Cerebellar cortex (tissue), 1 donor: ENCODE data around the gene RCN2.
A peak's percentile ranks its signal among the peaks of the same experiment; 100 is the strongest.
"Not testable (repeated sequence)": the region's sequence is repeated elsewhere in the genome, so short reads cannot be mapped to it uniquely, and the experiment has no call there.

ENCODE experiments used
- DNase-seq: peaks from one replicate; pipeline ENCODE4 v3.0.0-alpha.2; 2015; ENCODE audit warnings: low spot score

RCN2 gene

DNA sequence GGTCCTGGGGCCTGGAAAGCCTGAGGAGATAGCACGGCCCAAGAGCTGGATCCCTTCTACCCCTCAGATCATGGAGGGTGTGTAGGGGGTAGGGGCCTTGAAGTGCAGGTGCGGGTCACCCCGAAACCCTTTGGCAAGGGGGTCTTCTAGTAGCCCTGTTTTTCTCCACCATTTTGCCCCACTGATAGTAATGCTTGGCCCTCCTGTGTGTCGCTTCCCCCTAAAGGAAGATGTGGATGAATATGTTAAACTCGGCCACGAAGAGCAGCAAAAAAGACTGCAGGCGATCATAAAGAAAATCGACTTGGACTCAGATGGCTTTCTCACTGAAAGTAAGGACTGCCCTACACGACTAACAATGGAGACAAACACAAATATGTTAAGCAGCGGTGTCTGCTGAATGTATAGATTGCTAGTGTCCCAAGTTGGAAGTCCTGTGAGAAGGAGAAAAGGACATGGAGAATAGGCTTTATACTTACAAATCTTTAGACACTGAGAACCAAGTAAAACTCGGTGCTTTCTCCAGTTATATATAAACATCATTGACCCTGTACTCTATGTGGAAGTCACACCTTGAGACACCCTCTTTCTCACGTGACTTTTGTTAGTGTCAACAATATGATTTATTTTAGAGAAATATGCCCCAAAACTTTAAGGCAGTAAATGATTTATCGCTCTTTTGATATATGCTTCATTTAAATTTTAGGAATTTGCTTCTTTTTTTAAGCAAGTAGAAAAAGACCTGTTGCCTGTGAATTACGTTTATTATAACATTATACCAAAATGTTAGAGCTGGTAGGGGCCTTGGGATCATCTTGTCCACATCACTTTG, 802 bp downstream of the RCN2 start:
- DNase-seq, result peak; percentile 27

DNA sequence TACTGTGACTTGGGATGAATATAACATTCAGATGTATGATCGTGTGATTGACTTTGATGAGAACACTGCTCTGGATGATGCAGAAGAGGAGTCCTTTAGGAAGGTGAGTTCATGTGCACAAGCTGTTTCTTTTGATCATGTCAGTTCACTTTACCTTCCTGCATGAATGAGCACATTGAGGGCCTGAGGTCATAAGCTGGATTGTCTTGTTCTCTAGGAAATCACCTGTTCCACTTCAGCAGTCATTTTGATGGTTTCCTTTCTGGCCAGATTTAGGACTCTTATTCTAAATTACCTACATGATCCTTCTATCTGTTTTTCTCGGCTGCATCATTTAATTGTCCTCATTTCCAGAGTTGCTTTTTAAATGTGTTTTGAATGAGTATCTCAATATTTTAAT, 4.1 kb downstream of the RCN2 start:
- no peak for DNase-seq

DNA sequence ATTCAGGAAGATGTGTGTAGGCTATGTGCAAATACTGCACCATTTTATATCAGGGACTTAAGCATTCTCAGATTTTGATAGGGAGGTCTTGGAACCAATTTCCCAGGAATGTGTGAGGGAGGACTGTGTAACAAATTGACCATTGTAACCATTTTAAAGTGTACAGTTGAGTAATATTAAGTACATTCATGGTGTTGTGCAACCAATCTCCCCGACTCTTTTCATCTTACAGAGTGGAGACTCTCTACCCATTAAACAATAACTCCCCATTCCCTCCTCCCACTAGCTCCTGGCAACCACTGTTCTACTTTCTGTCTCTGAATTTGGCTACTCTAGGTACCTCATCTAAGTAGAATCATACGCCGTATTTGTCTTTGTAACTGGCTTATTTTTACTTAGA, 5.1 kb downstream of the RCN2 start:
- DNase-seq, result no peak

DNA sequence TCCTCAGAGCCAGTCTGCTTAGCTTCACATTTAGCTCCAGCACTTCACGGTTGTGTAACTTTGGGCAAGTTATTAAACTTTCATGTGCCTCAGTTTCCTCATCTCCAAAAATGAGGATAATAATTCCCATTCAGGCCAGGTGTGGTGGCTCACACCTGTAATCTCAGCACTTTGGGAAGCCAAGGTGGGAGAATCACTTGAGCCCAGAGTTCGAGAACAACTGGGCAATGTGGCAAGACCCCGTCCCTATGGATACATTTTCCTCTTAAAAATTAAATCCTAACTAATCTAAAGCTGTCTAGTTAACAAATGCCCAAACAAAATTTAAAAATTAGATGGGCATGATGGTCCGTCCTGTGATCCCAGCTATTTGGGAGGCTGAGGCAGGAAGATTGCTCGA, 7.2 kb downstream of the RCN2 start:
- no peak for DNase-seq

DNA sequence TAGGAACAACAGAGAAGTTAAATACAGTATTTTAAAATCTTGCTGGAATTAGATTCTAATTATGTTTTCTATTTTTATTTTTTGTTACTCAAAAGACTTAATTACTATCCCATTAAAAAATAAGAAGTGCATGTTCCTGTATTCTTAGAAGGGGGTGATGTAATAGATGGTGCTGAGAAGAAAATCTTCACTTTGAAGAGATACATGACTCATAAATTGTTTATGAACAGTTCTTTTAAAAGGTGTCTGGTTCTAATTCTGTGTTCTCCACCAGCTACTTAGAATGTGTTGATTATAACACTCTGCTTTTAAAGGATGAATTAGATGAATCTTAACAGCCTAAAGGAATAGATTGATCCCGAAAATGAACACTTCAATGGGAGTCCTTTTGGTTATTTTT, 8.2 kb downstream of the RCN2 start:
- no peak for DNase-seq

DNA sequence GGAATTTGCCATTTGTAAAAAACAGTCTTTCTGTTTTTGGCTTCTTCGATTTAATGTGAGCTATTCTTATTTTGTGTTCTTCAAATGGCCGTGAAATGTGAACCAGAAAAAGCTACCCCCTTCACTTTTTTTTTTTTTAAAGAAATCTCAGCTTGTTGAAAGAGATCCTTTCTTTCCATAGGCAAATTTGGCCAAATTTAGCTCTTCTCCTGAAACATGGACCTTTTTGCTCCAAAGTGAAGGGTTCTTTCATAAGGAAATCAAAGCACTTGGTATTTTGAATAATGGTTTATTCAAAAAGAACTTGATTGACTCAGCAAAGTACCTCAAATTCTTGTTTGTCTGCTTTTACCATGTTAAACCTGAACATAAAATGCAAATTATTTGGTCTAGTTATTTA, 10.1 kb downstream of the RCN2 start:
- DNase-seq, result no peak

DNA sequence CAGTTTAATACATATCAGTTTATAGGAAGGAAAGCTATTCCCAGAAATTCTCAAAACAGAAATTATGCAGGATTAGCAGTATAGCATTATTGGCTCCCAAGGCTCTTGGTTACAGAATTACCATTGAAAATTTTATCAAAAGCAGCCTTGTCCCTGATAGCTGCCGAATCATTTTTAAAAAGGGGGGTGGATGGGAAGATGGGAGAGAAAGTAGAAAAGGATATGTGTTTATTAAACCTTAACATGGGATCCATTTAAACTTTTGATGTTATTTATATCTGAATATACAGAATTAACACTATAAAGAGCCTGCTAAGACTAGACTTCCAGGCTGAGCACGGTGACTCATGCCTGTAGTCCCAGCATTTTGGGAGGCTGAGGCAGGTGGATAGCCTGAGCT, 10.8 kb downstream of the RCN2 start:
- DNase-seq, result no peak

DNA sequence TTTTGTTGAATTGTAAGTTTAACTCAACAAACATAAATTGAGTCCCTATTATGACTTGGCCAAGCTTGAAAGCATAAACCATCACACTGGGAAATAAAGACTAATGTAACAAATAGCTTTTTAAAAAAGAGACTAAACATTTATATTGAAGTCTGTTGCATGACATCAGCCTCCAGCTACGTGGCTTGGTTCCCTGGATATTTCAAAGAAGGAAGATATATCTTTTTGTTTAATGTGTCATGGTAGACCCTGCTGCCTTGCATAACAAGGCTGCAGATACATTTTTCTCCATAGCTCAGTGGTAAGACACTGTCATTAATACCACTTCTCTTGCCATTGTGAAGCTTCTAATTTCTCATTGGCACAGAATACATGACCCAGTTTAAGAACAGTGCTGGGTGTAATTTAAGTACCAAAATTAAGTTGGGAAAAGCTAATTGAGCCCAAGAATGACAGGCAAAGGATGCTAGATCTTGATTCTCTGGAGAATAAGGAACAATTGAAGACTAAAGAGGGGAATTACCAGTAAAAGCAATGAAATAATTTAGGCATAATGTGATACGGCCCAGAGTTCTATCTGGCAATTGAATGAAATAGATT, 14.0 kb downstream of the RCN2 start:
- no peak for DNase-seq

DNA sequence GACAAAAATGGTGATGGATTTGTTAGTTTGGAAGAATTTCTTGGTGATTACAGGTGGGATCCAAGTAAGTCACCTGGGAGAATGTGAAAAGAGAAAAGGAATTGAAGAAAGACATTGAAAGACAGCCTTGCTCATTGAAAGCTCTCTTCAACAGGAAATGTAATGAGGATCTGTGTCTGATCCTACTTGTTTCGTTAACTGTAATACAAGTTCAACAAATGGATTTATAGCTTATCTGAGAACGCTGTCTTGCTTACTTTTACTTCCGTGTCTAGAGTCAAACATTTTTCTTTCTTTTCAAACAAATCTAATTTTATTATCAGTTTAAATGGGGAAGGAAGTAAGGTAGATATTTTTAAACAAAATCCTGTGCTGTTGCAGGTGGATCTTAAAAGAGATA, 15.9 kb downstream of the RCN2 start:
- DNase-seq, result no peak

DNA sequence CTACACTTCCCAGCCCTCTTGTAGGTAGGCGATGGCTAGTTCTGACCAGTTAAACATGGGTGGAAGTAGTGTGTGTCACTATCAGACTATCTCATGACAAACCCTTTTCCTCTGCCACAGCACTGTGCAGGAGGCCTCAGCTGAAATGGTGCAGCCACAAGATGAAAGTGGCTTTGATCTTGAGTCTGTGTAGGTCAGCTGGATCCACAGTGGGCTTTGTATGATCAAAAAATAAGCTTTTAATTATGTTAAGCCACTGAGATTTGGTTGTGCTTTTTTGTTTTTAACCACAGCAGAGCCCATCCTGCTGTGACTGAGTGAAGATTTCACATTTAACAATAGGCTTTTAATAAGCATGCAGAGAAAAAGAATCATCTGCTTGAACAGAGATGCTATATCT, 19.7 kb downstream of the RCN2 start:
- no peak for DNase-seq

DNA sequence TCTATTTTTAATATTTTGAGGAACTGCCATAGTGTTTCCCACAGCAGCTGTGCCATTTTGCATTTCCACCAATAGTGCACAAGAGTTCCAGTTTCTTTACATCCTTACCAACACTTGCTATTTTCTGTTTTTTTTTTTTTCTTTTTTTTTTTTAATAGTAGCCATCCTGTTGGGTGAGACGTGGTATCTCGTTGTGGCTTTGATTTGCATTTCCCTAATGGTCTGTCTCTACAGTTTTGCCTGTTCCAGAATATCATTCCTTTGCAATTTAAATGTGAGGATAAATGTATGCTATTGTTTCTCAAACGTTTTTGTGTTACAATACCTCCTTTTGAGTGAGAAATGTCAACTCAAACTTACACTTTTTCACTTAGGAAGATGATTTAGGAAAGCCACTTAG, 22.4 kb downstream of the RCN2 start:
- no peak for DNase-seq

DNA sequence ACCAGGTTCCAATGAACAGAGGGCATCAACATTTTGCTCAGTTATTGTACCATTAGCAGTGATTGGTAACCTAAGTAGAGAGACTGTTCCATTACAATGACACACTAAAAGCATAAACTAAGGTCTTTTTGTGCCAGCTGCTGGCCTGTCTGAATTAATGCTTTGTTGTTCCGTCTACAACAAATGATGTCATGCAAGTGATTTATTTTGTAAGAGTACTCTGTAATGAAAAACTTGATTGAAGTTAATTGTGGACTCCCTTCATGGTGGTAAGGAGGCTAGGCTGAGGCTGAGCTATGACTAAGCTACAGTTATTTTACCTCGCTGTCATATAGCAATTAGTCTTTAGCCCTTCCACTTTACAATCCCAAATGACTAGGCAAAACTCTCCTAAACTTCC, 23.2 kb downstream of the RCN2 start:
- no peak for DNase-seq

DNA sequence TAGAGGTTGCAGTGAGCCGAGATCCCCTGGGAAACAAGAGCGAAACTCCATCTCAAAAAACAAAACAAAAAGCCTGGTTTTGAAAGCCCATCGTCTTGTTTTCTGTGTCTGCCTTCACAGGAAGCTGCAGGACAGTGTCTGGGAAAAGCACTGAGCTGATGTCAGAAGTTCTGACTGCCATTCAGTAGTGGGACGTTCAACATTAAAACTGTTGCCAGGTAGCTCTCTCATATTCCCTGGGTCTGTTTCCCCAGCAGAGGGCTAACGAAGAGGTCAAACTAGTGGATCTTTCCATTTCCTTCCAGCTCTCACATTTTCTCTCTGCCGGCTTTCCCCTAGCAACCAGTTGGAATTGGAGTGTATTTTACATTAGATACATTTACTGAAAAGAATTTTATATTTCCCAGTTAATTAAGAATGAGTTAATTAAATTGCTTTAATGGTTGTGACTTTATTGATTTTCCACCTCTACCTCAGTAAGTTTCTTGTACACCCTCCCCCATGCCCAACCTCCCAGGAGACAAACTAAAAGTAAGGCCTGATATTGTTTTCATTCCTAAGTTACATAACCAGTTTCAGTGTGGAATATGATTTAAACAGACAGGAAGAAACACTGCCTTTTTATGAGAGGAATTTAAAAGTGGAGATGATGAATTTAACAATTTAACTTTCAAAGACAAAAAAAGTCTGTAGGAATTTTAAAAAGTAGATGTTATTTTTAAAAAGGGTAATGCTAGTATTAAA, 29.9 kb downstream of the RCN2 start:
- DNase-seq, result no peak

DNA sequence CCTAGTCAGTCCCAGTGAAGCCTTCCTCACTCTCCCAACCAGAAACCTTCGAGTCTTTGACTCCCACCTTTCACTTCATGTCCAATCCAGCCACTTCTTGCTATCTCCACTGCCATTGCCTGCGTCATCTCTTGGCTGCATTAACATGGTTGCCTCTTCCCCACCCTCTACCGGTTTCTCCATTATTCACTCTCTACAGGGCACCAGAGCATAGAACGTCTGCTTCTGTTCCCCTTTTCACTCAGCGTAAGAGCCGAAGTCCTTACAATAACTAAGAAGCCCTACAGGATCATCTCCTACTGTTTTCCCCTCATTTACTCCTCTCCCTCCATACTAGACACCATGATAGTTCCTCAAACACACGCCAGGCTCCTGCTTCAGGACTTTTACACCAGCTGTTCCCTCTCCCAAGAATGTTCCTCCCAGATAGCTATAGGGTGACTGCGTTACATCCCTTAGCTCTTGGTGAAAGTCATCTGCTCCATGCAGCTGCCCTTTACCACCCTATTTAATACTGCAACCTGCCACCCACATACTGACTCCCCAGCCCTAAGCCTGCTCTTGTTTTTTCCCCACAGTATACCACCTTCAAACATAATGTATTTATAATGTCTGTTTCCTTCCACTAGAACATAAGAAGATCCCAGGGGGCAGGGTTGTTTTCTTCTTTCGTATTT, 30.9 kb downstream of the RCN2 start:
- no peak for DNase-seq

DNA sequence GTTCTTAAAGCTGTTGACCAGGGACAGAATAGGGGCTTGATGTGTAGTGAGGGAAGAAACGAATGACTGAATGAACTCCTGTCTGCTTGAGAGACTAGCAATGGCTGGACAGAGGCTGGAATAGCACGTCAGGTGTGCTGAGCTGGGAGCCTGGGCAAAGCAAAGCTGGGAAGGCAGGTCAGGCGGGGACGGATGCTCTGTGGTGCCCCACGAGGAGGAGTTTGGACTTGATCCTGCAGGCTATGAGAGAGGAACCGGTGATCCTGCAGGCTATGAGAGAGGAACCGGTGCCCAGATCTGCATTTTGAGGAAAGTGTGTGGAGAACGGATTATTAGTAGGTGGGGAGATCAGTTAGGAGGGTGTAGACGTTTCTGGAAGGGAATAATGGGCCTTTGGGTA, 32.0 kb downstream of the RCN2 start:
- no peak for DNase-seq

DNA sequence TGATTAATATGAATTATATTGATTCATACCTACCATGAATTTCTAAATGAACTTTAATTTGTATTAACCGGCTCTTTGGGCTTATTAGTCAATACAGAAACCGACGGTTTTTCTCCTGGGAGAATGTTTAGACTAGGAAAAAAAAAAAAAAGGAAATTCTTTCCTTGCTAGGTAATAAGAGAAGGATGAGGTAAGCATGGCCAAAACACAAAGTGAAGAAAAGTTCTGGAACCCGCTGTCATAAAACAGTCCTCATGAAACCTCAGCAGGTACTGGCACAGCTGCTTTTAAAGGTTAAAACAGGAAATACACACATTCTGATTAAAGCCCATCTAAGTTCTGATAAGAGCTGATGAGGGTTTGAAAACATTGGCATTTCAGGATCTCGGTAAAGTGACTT, 32.6 kb downstream of the RCN2 start:
- DNase-seq, result no peak

DNA sequence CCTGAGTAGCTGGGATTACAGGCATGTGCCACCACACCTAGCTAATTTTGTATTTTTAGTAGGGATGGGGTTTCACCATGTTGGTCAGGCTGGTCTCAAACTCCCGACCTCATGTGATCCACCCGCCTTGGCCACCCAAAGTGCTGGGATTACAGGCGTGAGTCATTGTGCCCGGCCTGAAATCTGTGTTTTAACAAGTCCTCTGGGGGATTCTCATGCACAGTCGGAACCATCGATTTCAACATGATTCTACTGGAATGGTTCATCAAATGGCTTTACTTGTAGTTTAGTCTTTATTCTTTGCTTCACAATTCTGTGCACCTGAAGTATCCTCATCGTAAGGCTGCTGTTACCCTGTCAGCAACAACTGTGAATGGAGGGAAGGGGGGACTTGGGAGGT, 34.5 kb downstream of the RCN2 start:
- not testable (repeated sequence) for DNase-seq

DNA sequence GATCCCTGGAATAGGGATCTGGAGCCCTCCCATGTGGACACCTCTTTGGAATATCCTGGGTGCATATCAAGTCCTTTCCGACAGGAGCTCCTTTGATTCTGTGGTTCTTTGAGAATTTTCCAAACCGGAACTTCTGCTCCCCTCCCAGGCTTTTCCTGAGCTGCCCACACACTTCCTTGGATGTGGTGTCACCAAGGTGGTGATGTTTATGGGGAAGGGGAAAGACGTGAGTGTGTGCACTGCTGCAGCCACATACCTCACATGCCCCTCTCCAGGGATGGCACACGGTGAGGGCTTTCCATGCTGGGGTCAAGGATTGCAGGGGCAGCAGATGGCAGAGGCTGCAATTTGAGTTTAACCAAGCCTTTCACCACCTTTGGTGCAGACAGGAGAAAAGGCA, 35.5 kb downstream of the RCN2 start:
- DNase-seq, result no peak

DNA sequence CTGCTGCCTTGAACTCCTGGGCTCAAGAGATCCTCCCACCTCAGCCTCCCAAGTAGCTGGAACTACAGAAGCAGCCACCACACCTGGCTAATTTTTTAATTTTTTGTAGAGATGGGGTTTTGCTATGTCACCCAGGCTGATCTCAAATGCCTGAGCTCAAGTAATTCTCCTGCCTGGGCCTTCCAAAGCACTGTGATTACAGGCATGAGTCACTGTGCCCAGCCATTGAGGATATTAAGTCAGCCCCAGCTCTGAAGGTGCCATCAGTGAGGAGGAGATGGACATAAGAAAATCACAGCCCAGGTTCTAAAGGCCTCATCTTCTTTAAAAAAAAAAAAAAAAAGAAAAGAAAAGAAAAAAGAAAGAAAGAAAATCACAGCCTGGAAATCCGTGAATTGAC, 36.8 kb downstream of the RCN2 start:
- DNase-seq, result no peak

DNA sequence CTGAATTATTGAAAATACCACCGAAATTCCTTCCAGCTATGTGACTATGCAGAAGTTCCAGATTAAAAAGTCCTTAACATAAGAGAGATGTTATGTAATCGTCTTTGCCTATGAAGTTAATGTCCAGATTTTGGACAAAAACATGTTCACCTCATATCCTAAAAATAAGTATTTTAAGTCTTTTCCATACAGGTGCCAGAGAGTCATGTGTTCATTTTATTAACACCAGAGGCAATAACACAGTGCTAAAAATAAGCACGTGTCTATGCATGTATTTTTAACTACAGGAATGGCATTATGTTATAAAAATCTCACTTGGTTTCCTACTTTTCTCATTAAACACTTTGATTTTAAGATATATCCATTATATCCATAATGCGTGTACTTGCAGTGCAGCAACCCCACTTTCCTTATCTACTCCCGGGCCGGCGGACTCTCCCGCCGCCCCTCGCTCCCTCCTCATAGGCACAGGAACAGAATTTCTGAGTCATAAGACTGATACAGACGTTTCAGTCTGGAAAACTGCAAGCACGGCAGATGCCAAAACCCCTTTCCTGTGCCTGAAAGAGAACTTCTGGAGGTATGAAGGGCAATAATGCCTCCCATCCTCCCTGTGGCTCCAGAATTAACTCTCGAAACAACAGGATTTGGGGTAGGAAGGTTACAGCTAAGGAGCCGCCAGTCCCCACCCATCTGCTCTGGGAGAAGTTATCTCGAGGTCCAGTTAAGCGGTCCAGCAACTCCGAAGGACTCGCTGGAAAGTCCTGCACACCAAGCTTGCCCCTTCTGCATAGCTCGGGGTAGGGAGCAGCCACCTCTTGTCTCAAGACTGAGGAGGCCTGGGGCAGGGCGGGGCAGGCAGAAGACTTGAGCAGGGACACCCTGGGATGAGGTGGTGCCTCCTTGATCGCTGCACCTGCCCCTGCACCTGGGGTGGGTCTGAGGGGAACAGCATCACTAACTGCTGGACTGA, 41.1 kb downstream of the RCN2 start:
- DNase-seq, result no peak

DNA sequence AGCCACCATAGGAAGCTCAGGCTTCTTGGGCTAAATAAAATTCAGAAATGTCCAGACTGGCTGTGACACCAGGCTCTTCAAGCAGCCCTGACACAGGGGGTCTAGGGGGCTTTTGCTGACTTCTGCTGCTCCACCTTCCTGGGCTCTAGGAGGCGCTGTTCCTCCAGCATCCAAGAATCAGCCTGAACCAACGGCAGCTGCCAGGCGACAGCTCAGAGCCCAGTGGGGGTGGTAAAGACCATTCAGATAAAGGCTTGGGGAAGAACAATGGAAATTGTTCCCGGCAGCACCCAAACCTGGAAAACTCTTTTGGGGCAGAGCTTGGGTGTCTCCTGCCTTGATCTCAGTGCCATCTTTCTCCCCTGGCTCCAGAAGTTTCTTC, 41.8 kb downstream of the RCN2 start:
- DNase-seq, result peak; percentile 30

DNA sequence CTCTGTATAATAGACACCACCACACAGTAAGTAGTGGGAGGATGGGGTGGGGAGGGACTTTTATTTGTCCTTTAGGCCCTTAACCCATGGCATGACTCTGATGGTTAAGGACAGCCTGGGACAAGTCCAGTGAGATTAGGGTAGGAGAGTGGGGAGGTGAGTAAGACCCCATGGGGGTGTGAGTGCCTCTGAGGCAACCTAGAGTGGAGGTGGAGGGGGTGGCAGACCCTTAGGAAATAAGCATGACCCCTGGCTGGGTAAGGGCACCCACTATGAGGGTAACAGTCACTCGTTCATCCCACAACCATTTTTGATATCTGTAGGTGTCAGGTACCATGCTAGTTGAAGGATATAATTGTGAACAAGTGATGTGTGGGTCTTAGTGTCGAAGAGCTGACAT, 42.4 kb downstream of the RCN2 start:
- no peak for DNase-seq
